ENCODE measurements around the gene KRTAP13-1.

Gene KRTAP13-1

GRCh38 chr21:30355906-30356305 is 39.9 kb upstream of the KRTAP13-1 start:
- Histone ChIP-seq H3K4me1 (ENCODE audit: insufficient read depth, poor library complexity, severe bottlenecking) (no peaks in the 10 kb centered on the region), H3K9me3 (ENCODE audit: severe bottlenecking) (no peaks in the 10 kb centered on the region), H3K27ac (ENCODE audit: poor library complexity, severe bottlenecking) (no peak overlapping the region), H3K36me3 (ENCODE audit: low read depth) (no peaks in the 10 kb centered on the region), H3K27me3 (ENCODE audit: insufficient read depth, poor library complexity, severe bottlenecking) (peaks cover 11% of the 10 kb centered on the region), H3K4me3 (ENCODE audit: severe bottlenecking) (no peak overlapping the region)
- TF ChIP-seq, protein P1, sequence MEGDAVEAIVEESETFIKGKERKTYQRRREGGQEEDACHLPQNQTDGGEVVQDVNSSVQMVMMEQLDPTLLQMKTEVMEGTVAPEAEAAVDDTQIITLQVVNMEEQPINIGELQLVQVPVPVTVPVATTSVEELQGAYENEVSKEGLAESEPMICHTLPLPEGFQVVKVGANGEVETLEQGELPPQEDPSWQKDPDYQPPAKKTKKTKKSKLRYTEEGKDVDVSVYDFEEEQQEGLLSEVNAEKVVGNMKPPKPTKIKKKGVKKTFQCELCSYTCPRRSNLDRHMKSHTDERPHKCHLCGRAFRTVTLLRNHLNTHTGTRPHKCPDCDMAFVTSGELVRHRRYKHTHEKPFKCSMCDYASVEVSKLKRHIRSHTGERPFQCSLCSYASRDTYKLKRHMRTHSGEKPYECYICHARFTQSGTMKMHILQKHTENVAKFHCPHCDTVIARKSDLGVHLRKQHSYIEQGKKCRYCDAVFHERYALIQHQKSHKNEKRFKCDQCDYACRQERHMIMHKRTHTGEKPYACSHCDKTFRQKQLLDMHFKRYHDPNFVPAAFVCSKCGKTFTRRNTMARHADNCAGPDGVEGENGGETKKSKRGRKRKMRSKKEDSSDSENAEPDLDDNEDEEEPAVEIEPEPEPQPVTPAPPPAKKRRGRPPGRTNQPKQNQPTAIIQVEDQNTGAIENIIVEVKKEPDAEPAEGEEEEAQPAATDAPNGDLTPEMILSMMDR (IDR thresholded peaks at IDR 0.05; ENCODE audit: poor library complexity, severe bottlenecking): no peak
- ATAC-seq (ENCODE audit: low read depth) (no peak), DNase-seq (ENCODE audit: low spot score) (no peak)

DNA sequence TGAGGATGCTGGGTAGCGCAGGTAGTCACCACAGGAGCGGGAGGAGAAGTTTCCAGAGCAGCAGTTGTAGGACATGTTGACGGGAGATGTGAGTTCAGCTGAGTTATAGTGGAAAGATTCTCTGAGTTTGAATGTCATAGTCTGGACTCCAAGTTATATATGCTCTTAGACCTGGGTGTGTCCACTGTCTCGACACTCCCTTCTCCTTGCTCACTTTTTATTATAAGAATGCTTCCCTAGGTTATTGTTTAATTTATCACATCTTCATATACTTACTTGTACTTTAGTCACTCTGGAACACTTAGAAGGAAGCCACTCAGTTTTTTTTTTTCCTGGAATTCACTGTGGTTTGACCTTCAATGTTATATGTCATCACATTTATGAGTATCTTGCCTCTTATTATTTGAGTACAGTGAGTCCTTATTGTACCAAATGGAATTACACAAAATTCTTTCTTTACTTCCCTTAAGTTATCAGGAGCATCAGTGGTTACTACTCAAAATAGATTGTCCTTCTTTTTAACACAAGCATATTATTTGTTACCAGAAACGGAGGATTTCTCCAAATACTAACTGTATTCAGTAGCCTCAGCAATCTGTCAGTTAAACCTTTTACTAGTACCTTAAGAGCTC is 23.6 kb upstream of the KRTAP13-1 start, which contains the start of gene KRTAP13-2:
KRTAP13-2 (minus strand) TSS at position 133 of the 632 bp plus-strand sequence; CDS start at position 75, 58 bp downstream.
- no peaks in the 10 kb centered on the region for H3K4me1 ChIP-seq (ENCODE audit: insufficient read depth, poor library complexity, severe bottlenecking)
- DNase-seq (ENCODE audit: low spot score) (no peak), ATAC-seq (ENCODE audit: low read depth) (no peak)
- no peak within 1 kb of the TSS for H3K27ac ChIP-seq (ENCODE audit: poor library complexity, severe bottlenecking)
- TF ChIP-seq, protein P1 (IDR thresholded peaks at IDR 0.05; ENCODE audit: poor library complexity, severe bottlenecking): no peak
- peaks cover 3% of the 10 kb centered on the region for H3K27me3 ChIP-seq (ENCODE audit: insufficient read depth, poor library complexity, severe bottlenecking)
- no peak within 1 kb of the TSS for H3K4me3 ChIP-seq (ENCODE audit: severe bottlenecking)
- H3K36me3 ChIP-seq (ENCODE audit: low read depth): no peaks in the 10 kb centered on the region
- H3K9me3 ChIP-seq (ENCODE audit: severe bottlenecking): no peaks in the 10 kb centered on the region

- Histone ChIP-seq H3K9me3 (ENCODE audit: severe bottlenecking) (no peaks in the 10 kb centered on the region), H3K27me3 (ENCODE audit: insufficient read depth, poor library complexity, severe bottlenecking) (peaks cover 7% of the 10 kb centered on the region), H3K4me3 (ENCODE audit: severe bottlenecking) (no peak overlapping the region), H3K27ac (ENCODE audit: poor library complexity, severe bottlenecking) (no peak overlapping the region), H3K36me3 (ENCODE audit: low read depth) (no peaks in the 10 kb centered on the region), H3K4me1 (ENCODE audit: insufficient read depth, poor library complexity, severe bottlenecking) (no peaks in the 10 kb centered on the region)
- DNase-seq (ENCODE audit: low spot score): no peak
- TF ChIP-seq, protein P1 (IDR thresholded peaks at IDR 0.05; ENCODE audit: poor library complexity, severe bottlenecking): no peak
- ATAC-seq (ENCODE audit: low read depth): no peak
Observed at GRCh38 chr21:30382201-30382600, 13.6 kb upstream of the KRTAP13-1 start.

DNA sequence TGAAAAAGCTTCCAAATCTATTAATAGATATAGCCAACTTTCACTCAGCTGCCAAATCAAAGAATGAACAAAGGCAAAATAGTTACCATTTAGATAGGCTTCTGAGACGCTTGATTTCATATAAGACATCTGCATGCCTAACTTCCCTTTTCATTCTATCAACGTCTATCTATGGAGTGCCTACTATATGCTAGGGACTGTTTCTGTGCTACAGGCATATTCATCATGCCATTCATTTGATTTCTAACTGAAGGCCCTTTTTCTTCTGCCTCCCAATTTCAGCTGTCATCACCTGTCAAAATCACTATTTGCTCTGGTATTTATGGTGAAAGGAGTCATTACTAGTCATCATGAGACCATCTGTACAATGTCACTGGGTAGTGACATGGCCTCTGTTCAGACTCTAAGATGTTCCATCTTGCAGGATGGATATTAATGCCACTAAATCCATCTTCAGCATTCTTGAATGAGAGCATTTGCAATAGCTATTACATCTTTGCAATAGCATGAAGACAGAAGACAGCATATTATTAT is 4.3 kb upstream of the KRTAP13-1 start:
- Histone ChIP-seq H3K4me1 (ENCODE audit: insufficient read depth, poor library complexity, severe bottlenecking) (no peaks in the 10 kb centered on the region), H3K4me3 (ENCODE audit: severe bottlenecking) (no peak overlapping the region), H3K27me3 (ENCODE audit: insufficient read depth, poor library complexity, severe bottlenecking) (no peaks in the 10 kb centered on the region), H3K27ac (ENCODE audit: poor library complexity, severe bottlenecking) (no peak overlapping the region), H3K36me3 (ENCODE audit: low read depth) (no peaks in the 10 kb centered on the region), H3K9me3 (ENCODE audit: severe bottlenecking) (no peaks in the 10 kb centered on the region)
- TF ChIP-seq, protein P1 (IDR thresholded peaks at IDR 0.05; ENCODE audit: poor library complexity, severe bottlenecking): no peak
- DNase-seq (ENCODE audit: low spot score): no peak
- ATAC-seq (ENCODE audit: low read depth): no peak

All from RWPE2 (cell line).